MM.1S (cell line): ENCODE data around the gene SLC39A6.

Source experiments
- CTCF ChIP-seq: fragments of 300-600 bp; sonication (generic); IDR thresholded peaks from 2 replicates; pipeline ENCODE4 v1.5.1; 2016; ENCODE audit warnings: antibody characterized with exemption, low read length, mixed read lengths
- EZH2 ChIP-seq: fragments of 300-600 bp; sonication (generic); optimal IDR thresholded peaks from 2 replicates; pipeline ENCODE3; 2017; ENCODE audit warnings: low read depth, mild to moderate bottlenecking, antibody characterized with exemption, low read length, mixed read lengths

DNA sequence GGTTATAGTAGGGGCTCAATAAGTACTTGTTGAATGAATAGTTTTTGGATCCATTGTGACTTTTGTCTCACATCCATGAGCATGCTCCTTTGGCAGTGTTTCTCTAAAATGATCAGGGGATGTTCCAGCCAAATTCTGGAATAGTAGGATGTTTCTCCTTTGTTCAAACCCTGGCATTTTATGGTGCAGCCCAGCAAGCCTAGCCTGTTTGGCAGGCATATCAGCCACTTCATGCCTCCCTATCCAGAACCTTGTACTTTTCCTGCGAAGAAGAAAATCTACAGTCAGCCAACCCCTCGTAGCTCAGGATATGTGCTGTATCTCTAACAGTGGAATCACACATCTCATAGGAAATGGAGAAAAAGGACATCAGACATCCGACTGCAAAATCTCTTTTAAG lies 34.7 kb downstream of the SLC39A6 start:
- TF ChIP-seq EZH2 = no peak
- TF ChIP-seq CTCF = no peak
